Fibroblast of mammary gland (primary cell): ENCODE data around the gene PPP1R12B.
"Not testable (repeated sequence)": the region's sequence is repeated elsewhere in the genome, so short reads cannot be mapped to it uniquely, and the experiment has no call there.

Source experiments
- DNase-seq: peaks from one replicate; pipeline ENCODE4 v3.0.0-alpha.2; 2010; ENCODE audit warnings: low read depth
- H3K4me3 ChIP-seq: 2 replicates; pipeline ENCODE4 v1.5.1; 2011; ENCODE audit warnings: low read depth, mild to moderate bottlenecking, low read length, moderate library complexity; ENCODE audit not compliant: control insufficient read depth
- CTCF ChIP-seq: conservative IDR thresholded peaks from 2 replicates; pipeline ENCODE4 v1.5.1; 2011; ENCODE audit warnings: low read depth, low read length, inconsistent platforms; ENCODE audit not compliant: control insufficient read depth, insufficient read depth

Gene PPP1R12B

GRCh38 chr1:202397256-202397655, 48.8 kb downstream of the PPP1R12B start:
- TF ChIP-seq CTCF, result no peak
- no peak for DNase-seq
- H3K4me3 ChIP-seq, result no peak overlapping the region

GRCh38 chr1:202398439-202398838, 49.9 kb downstream of the PPP1R12B start:
- not testable (repeated sequence) for H3K4me3 ChIP-seq, DNase-seq

GRCh38 chr1:202401771-202402170, 53.3 kb downstream of the PPP1R12B start:
- not testable (repeated sequence) for DNase-seq, H3K4me3 ChIP-seq

- DNase-seq, H3K4me3 ChIP-seq: not testable (repeated sequence)
These were observed 54.9 kb downstream of the PPP1R12B start for GRCh38 chr1:202403381-202403780.

- no peak for TF ChIP-seq CTCF
- peak; percentile 1 for DNase-seq
- no peak overlapping the region for H3K4me3 ChIP-seq
These were observed 57.4 kb downstream of the PPP1R12B start for GRCh38 chr1:202405928-202406327.

- H3K4me3 ChIP-seq, result not testable (repeated sequence)
- DNase-seq, result peak; percentile 1
These were observed 58.4 kb downstream of the PPP1R12B start for GRCh38 chr1:202406896-202407295.

GRCh38 chr1:202407378-202407777, 58.9 kb downstream of the PPP1R12B start:
- H3K4me3 ChIP-seq, DNase-seq: not testable (repeated sequence)

GRCh38 chr1:202410251-202410650, 61.8 kb downstream of the PPP1R12B start:
- not testable (repeated sequence) for DNase-seq, H3K4me3 ChIP-seq

GRCh38 chr1:202410854-202411357, 62.4 kb downstream of the PPP1R12B start:
- peak; percentile 69 for DNase-seq

GRCh38 chr1:202411422-202411821, 62.9 kb downstream of the PPP1R12B start:
- H3K4me3 ChIP-seq, result no peak overlapping the region
- TF ChIP-seq CTCF, result no peak
- peak; percentile 5 for DNase-seq

More at GRCh38 chr1:202410854-202411357, 62.4 kb downstream of the PPP1R12B start:
- H3K4me3 ChIP-seq, result not testable (repeated sequence)

GRCh38 chr1:202412421-202412820, 63.9 kb downstream of the PPP1R12B start:
- not testable (repeated sequence) for DNase-seq, H3K4me3 ChIP-seq
